22Rv1 (cell line): ENCODE results near the gene INHA.

Experiments
- H3K27ac ChIP-seq: fragments of 450-650 bp; 2 replicates; pipeline ENCODE4 v1.5.1; 2017
- CTCF ChIP-seq: fragments of 450-650 bp; IDR thresholded peaks from 2 replicates; pipeline ENCODE4 v1.5.1; 2017; ENCODE audit warnings: mild to moderate bottlenecking
- ZFX ChIP-seq: fragments of 450-650 bp; IDR thresholded peaks from 2 replicates; pipeline ENCODE4 v1.6.1; 2017; ENCODE audit warnings: antibody characterized with exemption, borderline replicate concordance

INHA gene

GRCh38 chr2:219619235-219619634 is 47.1 kb downstream of the INHA start:
- H3K27ac ChIP-seq, result no peak overlapping the region
- TF ChIP-seq CTCF (0 out of 2 replicates have a peak, but pooled peaks have one; percentile 8), ZFX (no peak)

GRCh38 chr2:219620546-219620945 is 48.4 kb downstream of the INHA start:
- TF ChIP-seq CTCF (no peak), ZFX (no peak)
- H3K27ac ChIP-seq, result no peak overlapping the region

GRCh38 chr2:219621935-219622334 is 49.8 kb downstream of the INHA start:
- H3K27ac ChIP-seq, result no peak overlapping the region
- no peak for TF ChIP-seq ZFX
- no peak for TF ChIP-seq CTCF

GRCh38 chr2:219622472-219622871 is 50.4 kb downstream of the INHA start:
- H3K27ac ChIP-seq, result no peak overlapping the region
- TF ChIP-seq ZFX (no peak), CTCF (no peak)

GRCh38 chr2:219624565-219624964 is 52.5 kb downstream of the INHA start:
- no peak overlapping the region for H3K27ac ChIP-seq
- TF ChIP-seq ZFX, result no peak

- TF ChIP-seq ZFX (no peak), CTCF (no peak)
- H3K27ac ChIP-seq, result no peak overlapping the region
Measured at GRCh38 chr2:219625179-219625578, 53.1 kb downstream of the INHA start.
